GM12873 (cell line): ENCODE measurements around the gene SLC25A22.

Experiments
- CTCF ChIP-seq: IDR thresholded peaks from 2 replicates; pipeline ENCODE4 v1.5.1; 2012; ENCODE audit warnings: low read depth, mild to moderate bottlenecking, moderate library complexity, low read length, control low read depth; ENCODE audit not compliant: insufficient read depth; ENCODE audit errors: missing control alignments

Gene SLC25A22

GRCh38 chr11:796565-797295 is 1.4 kb downstream of the SLC25A22 start:
- TF ChIP-seq CTCF = no peak

- TF ChIP-seq CTCF = no peak
Measured at GRCh38 chr11:795634-796564, 2.2 kb downstream of the SLC25A22 start.

- TF ChIP-seq CTCF = no peak
Measured at GRCh38 chr11:794766-795633, 3.1 kb downstream of the SLC25A22 start.

GRCh38 chr11:794013-794765 is 3.9 kb downstream of the SLC25A22 start:
- TF ChIP-seq CTCF = no peak

GRCh38 chr11:793556-793955 is 4.5 kb downstream of the SLC25A22 start:
- no peak for TF ChIP-seq CTCF

- no peak for TF ChIP-seq CTCF
Measured at GRCh38 chr11:792873-793272, 5.2 kb downstream of the SLC25A22 start.
